Spleen (tissue), 7 donors: ENCODE results near the gene SPNS2.

Experiments used
- POLR2AphosphoS5 ChIP-seq, 3 donors: sonication (generic); formaldehyde crosslinking; IDR thresholded peaks; one replicate each; pipeline ENCODE4 v1.5.1; 2017; ENCODE audit warnings: antibody characterized with exemption in 3 of 3
- TF ChIP-seq, protein P1 (sequence below), 11 experiments: fragments of 200-600 bp in 7 of 11; fragments of 450-650 bp in 4 of 11; sonication (generic) in 4 of 11; IDR thresholded peaks in 8 of 11; conservative IDR thresholded peaks in 3 of 11; 1 replicate in 7 of 11; 2 replicates in 4 of 11; pipeline versions ENCODE4 v1.4.0 to v1.8.0; 2016 to 2021; ENCODE audit warnings: antibody characterized with exemption in 11 of 11, inconsistent platforms in 4 of 11, mild to moderate bottlenecking in 1 of 11
- donor health status: DM: no; HTN: no; CAD: no; lungs with moderate emphysema.
- donor health status: DM: no; HTN: no; CAD: no.
- donor health status: DM: no; HTN: no; CAD: no.

DNA sequence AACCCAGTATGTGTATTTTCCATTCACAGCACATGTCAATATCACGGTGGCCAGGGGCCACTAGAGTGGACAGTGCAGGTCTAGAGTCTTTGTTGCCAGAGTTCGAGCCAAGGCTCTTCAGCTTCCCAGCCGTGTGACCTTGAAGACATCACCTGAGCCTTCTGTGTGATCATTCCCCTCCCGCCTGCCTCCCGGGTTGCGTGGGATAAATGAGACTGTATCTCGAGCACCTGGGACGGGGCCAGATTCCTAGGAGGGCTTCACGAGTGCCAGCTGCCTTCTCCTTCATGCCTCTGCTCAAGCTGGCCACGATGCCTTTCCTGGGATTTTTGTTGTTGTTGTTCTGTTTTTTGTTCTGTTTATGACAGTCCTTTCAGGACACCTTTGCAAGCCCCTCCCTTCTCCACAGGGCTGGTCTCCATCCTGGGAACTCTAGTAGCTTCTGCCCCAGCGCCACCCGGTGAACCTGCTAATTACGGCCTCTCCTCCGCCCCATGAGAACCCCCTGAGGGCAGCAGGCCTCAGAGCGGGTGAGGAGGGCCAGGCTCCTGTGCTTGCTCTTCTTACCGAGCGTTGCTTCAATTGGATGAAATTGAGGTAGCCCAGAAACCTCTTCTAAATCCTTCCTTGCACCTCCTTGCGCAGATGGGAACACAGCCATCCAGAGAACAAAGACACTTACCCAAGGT lies 3.9 kb downstream of the SPNS2 start:
- TF ChIP-seq, protein P1, sequence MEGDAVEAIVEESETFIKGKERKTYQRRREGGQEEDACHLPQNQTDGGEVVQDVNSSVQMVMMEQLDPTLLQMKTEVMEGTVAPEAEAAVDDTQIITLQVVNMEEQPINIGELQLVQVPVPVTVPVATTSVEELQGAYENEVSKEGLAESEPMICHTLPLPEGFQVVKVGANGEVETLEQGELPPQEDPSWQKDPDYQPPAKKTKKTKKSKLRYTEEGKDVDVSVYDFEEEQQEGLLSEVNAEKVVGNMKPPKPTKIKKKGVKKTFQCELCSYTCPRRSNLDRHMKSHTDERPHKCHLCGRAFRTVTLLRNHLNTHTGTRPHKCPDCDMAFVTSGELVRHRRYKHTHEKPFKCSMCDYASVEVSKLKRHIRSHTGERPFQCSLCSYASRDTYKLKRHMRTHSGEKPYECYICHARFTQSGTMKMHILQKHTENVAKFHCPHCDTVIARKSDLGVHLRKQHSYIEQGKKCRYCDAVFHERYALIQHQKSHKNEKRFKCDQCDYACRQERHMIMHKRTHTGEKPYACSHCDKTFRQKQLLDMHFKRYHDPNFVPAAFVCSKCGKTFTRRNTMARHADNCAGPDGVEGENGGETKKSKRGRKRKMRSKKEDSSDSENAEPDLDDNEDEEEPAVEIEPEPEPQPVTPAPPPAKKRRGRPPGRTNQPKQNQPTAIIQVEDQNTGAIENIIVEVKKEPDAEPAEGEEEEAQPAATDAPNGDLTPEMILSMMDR (IDR thresholded peaks at IDR 0.05 in 8 of 11, conservative IDR thresholded peaks at IDR 0.05 in 3 of 11): no peak
- no peak for TF ChIP-seq POLR2AphosphoS5 (IDR thresholded peaks at IDR 0.05)
